Panc1 (cell line): ENCODE data around the gene F3. TPM values are rescaled to one million over a fixed set of nuclear protein-coding genes. Genes with fewer than 3 reads are reported as not detected.

Source experiments
- ATAC-seq: fragments of 200-7000 bp; cut with Tn5 transposase; 2 replicates; pipeline ENCODE4 v1.9.1; 2020; ENCODE audit warnings: mild to moderate bottlenecking, moderate library complexity
- BruUV-seq: library from RNA; stranded (reverse); fragments of 400-500 nt; replicated peaks from 2 replicates; lab custom pipeline; 2021; lab: Mats Ljungman, UMichigan
- CTCF ChIA-PET: fragments of 300-600 bp; sonication (Branson Sonifier 250); formaldehyde crosslinking; loops from one replicate; lab custom pipeline; 2022; ENCODE audit warnings: antibody characterized with exemption; lab: Charles Lee
- POLR2A ChIA-PET: fragments of 300-600 bp; sonication (Branson Sonifier 250); formaldehyde crosslinking; loops from one replicate; lab custom pipeline; 2022; ENCODE audit warnings: antibody characterized with exemption; lab: Charles Lee
- DNase-seq: peaks from one replicate; pipeline ENCODE4 v3.0.0-alpha.2; 2010; ENCODE audit warnings: low read depth, low spot score
- H3K27ac ChIP-seq: 2 replicates; pipeline ENCODE4 v1.5.1; 2011; ENCODE audit warnings: mild to moderate bottlenecking, low read length, inconsistent platforms
- H3K27me3 ChIP-seq: fragments of 200-500 bp; sonication (Bioruptor generic); 2 replicates; pipeline ENCODE4 v1.6.0; 2014; ENCODE audit warnings: low read length, inconsistent platforms; ENCODE audit not compliant: control insufficient read depth, insufficient read depth
- H3K36me3 ChIP-seq: fragments of 200-500 bp; sonication (Bioruptor generic); 2 replicates; pipeline ENCODE4 v1.5.1; 2014; ENCODE audit warnings: inconsistent platforms, mild to moderate bottlenecking, low read length, moderate library complexity; ENCODE audit not compliant: control insufficient read depth, insufficient read depth
- H3K4me1 ChIP-seq: 2 replicates; pipeline ENCODE4 v1.5.1; 2011; ENCODE audit warnings: inconsistent platforms, mild to moderate bottlenecking, low read length, moderate library complexity; ENCODE audit not compliant: control insufficient read depth, insufficient read depth
- H3K4me3 ChIP-seq, 2 experiments: 2 replicates each; pipeline ENCODE4 v1.5.1; 2011 to 2012; ENCODE audit warnings: low read depth in 2 of 2, low read length in 2 of 2, mild to moderate bottlenecking in 2 of 2, inconsistent platforms in 1 of 2, moderate library complexity in 1 of 2
- H3K9me3 ChIP-seq: fragments of 200-500 bp; sonication (Bioruptor generic); 2 replicates; pipeline ENCODE4 v1.5.1; 2014; ENCODE audit warnings: low read depth, mild to moderate bottlenecking, inconsistent platforms, low read length, moderate library complexity; ENCODE audit not compliant: control insufficient read depth, insufficient read depth
- CTCF ChIP-seq: fragments of 450-650 bp; IDR thresholded peaks from 2 replicates; pipeline ENCODE4 v1.5.1; 2017; ENCODE audit warnings: mild to moderate bottlenecking
- POLR2AphosphoS5 ChIP-seq: IDR thresholded peaks from 2 replicates; pipeline ENCODE4 v1.6.1; 2012; ENCODE audit warnings: mild to moderate bottlenecking, low read depth, low read length, moderate library complexity
- REST ChIP-seq, 2 experiments: IDR thresholded peaks; 2 replicates each; pipeline ENCODE4 v1.6.1; 2011 to 2012; ENCODE audit warnings: low read depth in 2 of 2, control low read depth in 1 of 2, low read length in 1 of 2, mild to moderate bottlenecking in 1 of 2, moderate library complexity in 1 of 2; ENCODE audit not compliant: insufficient read depth in 1 of 2
- SIN3A ChIP-seq: IDR thresholded peaks from 2 replicates; pipeline ENCODE4 v1.6.1; 2012; ENCODE audit warnings: low read depth, mild to moderate bottlenecking, low read length, moderate library complexity, borderline replicate concordance; ENCODE audit not compliant: insufficient read depth
- TCF7L2 ChIP-seq: IDR thresholded peaks from 2 replicates; pipeline ENCODE4 v1.6.1; 2011; ENCODE audit warnings: mild to moderate bottlenecking, low read depth, low read length, inconsistent platforms
- in situ Hi-C: cut with HindIII; loops from 2 replicates; pipeline ENCODE4 v1.10.0; 2016; ENCODE audit warnings: low sequenced_read_pairs, low pct_unique_long_range_greater_than_20kb
- intact Hi-C: fragments of 100-400 bp; cut with micrococcal nuclease; formaldehyde crosslinking; loops from one replicate; pipeline ENCODE4 v1.10.0; 2022; ENCODE audit not compliant: unreplicated experiment
- total RNA-seq: library from RNA; stranded (reverse); gene quantifications from one replicate; pipeline ENCODE4 v1.2.1, GENCODE V29; 2021; ENCODE audit not compliant: unreplicated experiment

Gene F3
- total RNA-seq, 1 experiment from 2014 or later = 2.6 TPM

GRCh38 chr1:94549706-94550105, 8.1 kb upstream of the F3 start:
- Histone ChIP-seq H3K27me3 (no peaks in the 10 kb centered on the region; the same call in 1 of the 2 replicates), H3K4me1 (no peaks in the 10 kb centered on the region), H3K27ac (no peak overlapping the region), H3K9me3 (no peaks in the 10 kb centered on the region), H3K36me3 (no peaks in the 10 kb centered on the region), H3K4me3 (no peak overlapping the region)
- POLR2A ChIA-PET = no interaction called here
- no TSS peak for BruUV-seq
- CTCF ChIA-PET = interaction anchor here (0.6 kb wide), 1 partner anchor 190 kb away, joined by 4 read pairs; no protein-coding TSS in a partner anchor
- no peak for DNase-seq
- intact Hi-C loops (no loop called here), in situ Hi-C loops (no loop called here)
- no peak for TF ChIP-seq POLR2AphosphoS5
- TF ChIP-seq REST (IDR thresholded peaks at IDR 0.05; ENCODE audit: insufficient read depth in 1 of 2, low read depth in 2 of 2, low read length in 1 of 2) = no peak
- TF ChIP-seq TCF7L2 = no peak
- no peak for TF ChIP-seq SIN3A
- no peak for TF ChIP-seq CTCF
- no peak for ATAC-seq

- BruUV-seq = no TSS peak
- ChIA-PET CTCF (no interaction called here), POLR2A (no interaction called here)
- H3K27ac ChIP-seq = no peak overlapping the region
- no peaks in the 10 kb centered on the region; the same call in 1 of the 2 replicates for H3K36me3 ChIP-seq
- intact Hi-C loops = no loop called here
- DNase-seq (no peak), ATAC-seq (no peak)
- TF ChIP-seq POLR2AphosphoS5 (no peak), REST (IDR thresholded peaks at IDR 0.05; ENCODE audit: insufficient read depth in 1 of 2, low read depth in 2 of 2, low read length in 1 of 2) (no peak), CTCF (no peak), TCF7L2 (no peak), SIN3A (no peak)
- no peaks in the 10 kb centered on the region for H3K9me3 ChIP-seq
- H3K4me1 ChIP-seq = 0 out of 2 replicates have a peak, but pooled peaks cover 4% of the 10 kb centered on the region
- no peak overlapping the region for H3K4me3 ChIP-seq
- H3K27me3 ChIP-seq = peaks cover 5% of the 10 kb centered on the region; the same call in 1 of the 2 replicates
- in situ Hi-C loops = no loop called here
Measured at GRCh38 chr1:94544706-94545490, 3.3 kb upstream of the F3 start.
